ENCODE results near the gene ELP4.

DNA sequence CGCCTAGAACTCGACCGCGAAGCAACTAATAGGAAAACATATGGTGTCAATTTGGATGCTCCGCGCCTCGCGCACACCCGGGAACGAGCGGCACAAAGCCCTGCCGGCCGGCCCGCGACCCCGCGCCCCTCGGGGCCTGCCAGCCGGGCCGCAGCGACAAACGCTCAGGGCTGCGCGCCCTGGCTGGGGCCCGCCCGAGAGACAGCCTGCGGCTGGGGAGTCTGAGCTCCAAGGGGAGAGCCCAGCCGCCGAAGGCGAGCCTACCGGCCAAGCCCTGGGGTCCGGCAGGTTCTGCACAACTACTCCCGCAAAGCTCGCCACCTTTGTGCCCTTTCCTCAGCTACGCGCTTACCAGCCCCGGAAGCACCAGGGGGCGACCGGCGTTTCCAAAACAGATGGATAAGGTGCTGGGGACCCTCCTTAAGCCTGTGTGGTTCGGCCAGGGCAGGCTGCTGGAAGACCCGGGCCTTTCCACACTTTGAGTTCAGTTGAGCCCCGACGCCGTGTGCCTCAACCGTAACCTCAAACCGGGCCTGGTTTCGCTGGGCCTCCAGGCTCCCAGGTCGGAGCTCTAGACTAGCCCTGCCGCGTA lies 295.6 kb downstream of the ELP4 start:
- TF ChIP-seq, protein P1, sequence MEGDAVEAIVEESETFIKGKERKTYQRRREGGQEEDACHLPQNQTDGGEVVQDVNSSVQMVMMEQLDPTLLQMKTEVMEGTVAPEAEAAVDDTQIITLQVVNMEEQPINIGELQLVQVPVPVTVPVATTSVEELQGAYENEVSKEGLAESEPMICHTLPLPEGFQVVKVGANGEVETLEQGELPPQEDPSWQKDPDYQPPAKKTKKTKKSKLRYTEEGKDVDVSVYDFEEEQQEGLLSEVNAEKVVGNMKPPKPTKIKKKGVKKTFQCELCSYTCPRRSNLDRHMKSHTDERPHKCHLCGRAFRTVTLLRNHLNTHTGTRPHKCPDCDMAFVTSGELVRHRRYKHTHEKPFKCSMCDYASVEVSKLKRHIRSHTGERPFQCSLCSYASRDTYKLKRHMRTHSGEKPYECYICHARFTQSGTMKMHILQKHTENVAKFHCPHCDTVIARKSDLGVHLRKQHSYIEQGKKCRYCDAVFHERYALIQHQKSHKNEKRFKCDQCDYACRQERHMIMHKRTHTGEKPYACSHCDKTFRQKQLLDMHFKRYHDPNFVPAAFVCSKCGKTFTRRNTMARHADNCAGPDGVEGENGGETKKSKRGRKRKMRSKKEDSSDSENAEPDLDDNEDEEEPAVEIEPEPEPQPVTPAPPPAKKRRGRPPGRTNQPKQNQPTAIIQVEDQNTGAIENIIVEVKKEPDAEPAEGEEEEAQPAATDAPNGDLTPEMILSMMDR (IDR thresholded peaks at IDR 0.05), result no peak
- TF ChIP-seq EZH2 (IDR thresholded peaks at IDR 0.05; ENCODE audit: borderline replicate concordance, insufficient read depth, low read depth, low read length, poor library complexity, severe bottlenecking), result no peak

Measured in B cell (primary cell).